ENCODE results near the gene DBNL.
"Not testable (repeated sequence)": the region's sequence is repeated elsewhere in the genome, so short reads cannot be mapped to it uniquely, and the experiment has no call there.

- TF ChIP-seq, protein P1, sequence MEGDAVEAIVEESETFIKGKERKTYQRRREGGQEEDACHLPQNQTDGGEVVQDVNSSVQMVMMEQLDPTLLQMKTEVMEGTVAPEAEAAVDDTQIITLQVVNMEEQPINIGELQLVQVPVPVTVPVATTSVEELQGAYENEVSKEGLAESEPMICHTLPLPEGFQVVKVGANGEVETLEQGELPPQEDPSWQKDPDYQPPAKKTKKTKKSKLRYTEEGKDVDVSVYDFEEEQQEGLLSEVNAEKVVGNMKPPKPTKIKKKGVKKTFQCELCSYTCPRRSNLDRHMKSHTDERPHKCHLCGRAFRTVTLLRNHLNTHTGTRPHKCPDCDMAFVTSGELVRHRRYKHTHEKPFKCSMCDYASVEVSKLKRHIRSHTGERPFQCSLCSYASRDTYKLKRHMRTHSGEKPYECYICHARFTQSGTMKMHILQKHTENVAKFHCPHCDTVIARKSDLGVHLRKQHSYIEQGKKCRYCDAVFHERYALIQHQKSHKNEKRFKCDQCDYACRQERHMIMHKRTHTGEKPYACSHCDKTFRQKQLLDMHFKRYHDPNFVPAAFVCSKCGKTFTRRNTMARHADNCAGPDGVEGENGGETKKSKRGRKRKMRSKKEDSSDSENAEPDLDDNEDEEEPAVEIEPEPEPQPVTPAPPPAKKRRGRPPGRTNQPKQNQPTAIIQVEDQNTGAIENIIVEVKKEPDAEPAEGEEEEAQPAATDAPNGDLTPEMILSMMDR (IDR thresholded peaks at IDR 0.05; ENCODE audit: poor library complexity, severe bottlenecking) = peak; percentile 97
- TF ChIP-seq POLR2AphosphoS5 (IDR thresholded peaks at IDR 0.05) = peak; percentile 74
- TF ChIP-seq EZH2 (IDR thresholded peaks at IDR 0.05; ENCODE audit: borderline replicate concordance, insufficient read depth, low read length, poor library complexity, severe bottlenecking); RAD21 (conservative IDR thresholded peaks at IDR 0.05): not testable (repeated sequence)
- TF ChIP-seq TAF1 (IDR thresholded peaks at IDR 0.05; ENCODE audit: low read depth) = peak; percentile 36
- TF ChIP-seq REST (IDR thresholded peaks at IDR 0.05; ENCODE audit: borderline replicate concordance) = peak; percentile 70
These were observed 25.4 kb upstream of the DBNL start for GRCh38 chr7:44018857-44019807.

Data from neural cell (in vitro differentiated cells).